KOPT-K1 (cell line): ENCODE results near the gene ACBD4.

Experiments
- H3K27ac ChIP-seq: fragments of 200-600 bp; sonication (generic); 2 replicates; pipeline ENCODE4 v1.5.1; 2016; ENCODE audit warnings: antibody characterized with exemption, mild to moderate bottlenecking, low read depth, low read length; ENCODE audit not compliant: poor library complexity, severe bottlenecking
- H3K36me3 ChIP-seq: fragments of 200-600 bp; sonication (generic); 2 replicates; pipeline ENCODE4 v1.5.1; 2017; ENCODE audit warnings: antibody characterized with exemption, mild to moderate bottlenecking, low read length, moderate library complexity; ENCODE audit not compliant: insufficient read depth
- H3K9me3 ChIP-seq: fragments of 200-600 bp; sonication (generic); 2 replicates; pipeline ENCODE4 v1.5.1; 2017; ENCODE audit warnings: antibody characterized with exemption, low read length, mild to moderate bottlenecking; ENCODE audit not compliant: insufficient read depth, poor library complexity, severe bottlenecking

ACBD4 gene

GRCh38 chr17:45110676-45111611 lies 24.5 kb upstream of the ACBD4 start:
- peaks cover 36% of the 10 kb centered on the region for H3K36me3 ChIP-seq
- H3K9me3 ChIP-seq, result no peaks in the 10 kb centered on the region
- H3K27ac ChIP-seq, result no peak overlapping the region

GRCh38 chr17:45111850-45112249 lies 23.6 kb upstream of the ACBD4 start:
- Histone ChIP-seq H3K27ac (no peak overlapping the region), H3K9me3 (no peaks in the 10 kb centered on the region), H3K36me3 (peaks cover 27% of the 10 kb centered on the region)

- no peak overlapping the region for H3K27ac ChIP-seq
- peaks cover 18% of the 10 kb centered on the region for H3K36me3 ChIP-seq
- no peaks in the 10 kb centered on the region for H3K9me3 ChIP-seq
Observed at GRCh38 chr17:45112559-45113423, 22.7 kb upstream of the ACBD4 start.

GRCh38 chr17:45113424-45113754 lies 22.1 kb upstream of the ACBD4 start:
- Histone ChIP-seq H3K27ac (no peak overlapping the region), H3K9me3 (no peaks in the 10 kb centered on the region), H3K36me3 (peaks cover 12% of the 10 kb centered on the region)

GRCh38 chr17:45114117-45114932 lies 21.2 kb upstream of the ACBD4 start:
- H3K9me3 ChIP-seq, result no peaks in the 10 kb centered on the region
- H3K27ac ChIP-seq, result no peak overlapping the region
- H3K36me3 ChIP-seq, result peaks cover 2% of the 10 kb centered on the region; the same call in 1 of the 2 replicates

DNA sequence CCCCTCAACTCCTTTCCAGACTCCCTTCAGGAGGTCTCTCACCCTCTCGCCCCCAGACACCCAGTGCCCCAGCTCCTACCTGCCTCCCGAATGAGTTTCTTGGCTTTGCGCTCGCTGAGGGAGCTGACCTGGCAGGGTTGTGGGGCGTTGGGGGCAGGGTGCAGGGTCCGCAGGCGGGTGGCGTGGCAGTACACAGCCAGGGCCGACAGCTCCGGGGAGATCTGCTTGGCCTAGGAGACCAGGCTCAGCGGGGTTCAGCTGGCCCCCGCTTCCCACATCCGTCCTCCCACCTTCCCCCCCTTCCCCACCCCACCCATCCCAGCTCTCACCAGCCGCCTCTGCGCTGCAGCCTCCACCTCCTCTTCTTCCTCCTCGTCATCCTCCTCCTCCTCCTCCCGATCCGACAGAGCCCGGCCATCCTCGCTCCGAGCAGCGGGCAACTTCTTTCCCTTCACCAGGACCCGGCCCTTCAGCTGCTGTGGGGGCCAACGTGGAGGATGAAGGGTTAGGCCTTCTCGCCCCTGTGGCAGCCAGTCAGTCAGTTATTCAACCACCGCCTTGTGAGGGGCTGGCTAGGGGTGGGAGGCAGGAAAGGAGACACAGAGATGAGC lies 20.4 kb upstream of the ACBD4 start:
- Histone ChIP-seq H3K36me3 (no peaks in the 10 kb centered on the region), H3K27ac (no peak overlapping the region), H3K9me3 (no peaks in the 10 kb centered on the region)

DNA sequence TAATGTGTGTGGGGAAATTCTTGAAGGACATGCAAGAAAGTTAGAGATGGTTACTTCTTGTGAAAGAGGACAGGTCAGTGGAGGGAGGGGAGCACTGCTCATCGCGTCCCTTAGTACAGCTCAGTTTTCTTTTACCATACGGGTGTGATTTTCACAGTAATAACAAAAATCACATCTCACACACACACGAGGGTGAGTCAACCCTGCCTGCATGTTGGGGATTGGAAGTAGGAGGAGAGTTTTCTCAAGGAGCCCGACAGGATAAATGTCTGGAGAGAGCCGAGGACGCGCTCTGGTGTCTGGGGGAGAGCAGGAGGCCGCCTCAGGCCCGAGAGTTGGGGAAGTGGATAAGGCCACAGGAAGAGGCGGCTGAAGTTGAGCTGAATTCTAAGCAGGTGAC lies 19.6 kb upstream of the ACBD4 start:
- Histone ChIP-seq H3K9me3 (no peaks in the 10 kb centered on the region), H3K27ac (no peak overlapping the region), H3K36me3 (no peaks in the 10 kb centered on the region)

DNA sequence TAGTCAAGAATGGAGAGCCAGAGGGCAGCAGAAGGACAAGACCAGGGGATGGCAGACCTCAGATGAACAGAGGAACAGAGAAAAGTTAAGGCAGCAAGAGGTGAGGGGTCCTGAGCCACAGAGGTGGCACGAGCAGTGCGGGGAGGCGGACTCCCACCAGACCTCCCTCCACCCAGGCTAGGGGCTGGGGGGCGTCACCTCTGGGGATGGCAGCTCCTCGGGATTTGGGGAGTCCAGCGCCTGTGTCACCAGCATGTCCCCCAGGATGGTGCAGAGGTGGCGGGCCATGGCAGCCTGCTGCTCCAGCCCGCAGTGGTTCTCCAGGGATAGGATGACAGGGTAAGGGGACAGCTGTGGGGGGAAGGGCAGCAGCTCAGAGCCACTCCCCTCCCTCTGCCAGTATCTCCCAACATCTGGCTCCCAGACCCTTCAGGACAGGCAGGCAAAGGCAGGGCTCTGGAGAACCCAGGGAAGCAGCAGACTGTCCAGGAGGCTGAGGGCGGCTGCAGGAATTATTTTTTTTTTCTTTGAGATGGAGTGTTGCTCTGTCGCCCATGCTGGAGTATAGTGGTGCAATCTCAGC lies 19.0 kb upstream of the ACBD4 start:
- no peaks in the 10 kb centered on the region for H3K9me3 ChIP-seq
- H3K36me3 ChIP-seq, result no peaks in the 10 kb centered on the region
- H3K27ac ChIP-seq, result no peak overlapping the region

GRCh38 chr17:45117334-45117733 lies 18.2 kb upstream of the ACBD4 start:
- H3K27ac ChIP-seq, result no peak overlapping the region
- H3K36me3 ChIP-seq, result no peaks in the 10 kb centered on the region
- no peaks in the 10 kb centered on the region for H3K9me3 ChIP-seq

DNA sequence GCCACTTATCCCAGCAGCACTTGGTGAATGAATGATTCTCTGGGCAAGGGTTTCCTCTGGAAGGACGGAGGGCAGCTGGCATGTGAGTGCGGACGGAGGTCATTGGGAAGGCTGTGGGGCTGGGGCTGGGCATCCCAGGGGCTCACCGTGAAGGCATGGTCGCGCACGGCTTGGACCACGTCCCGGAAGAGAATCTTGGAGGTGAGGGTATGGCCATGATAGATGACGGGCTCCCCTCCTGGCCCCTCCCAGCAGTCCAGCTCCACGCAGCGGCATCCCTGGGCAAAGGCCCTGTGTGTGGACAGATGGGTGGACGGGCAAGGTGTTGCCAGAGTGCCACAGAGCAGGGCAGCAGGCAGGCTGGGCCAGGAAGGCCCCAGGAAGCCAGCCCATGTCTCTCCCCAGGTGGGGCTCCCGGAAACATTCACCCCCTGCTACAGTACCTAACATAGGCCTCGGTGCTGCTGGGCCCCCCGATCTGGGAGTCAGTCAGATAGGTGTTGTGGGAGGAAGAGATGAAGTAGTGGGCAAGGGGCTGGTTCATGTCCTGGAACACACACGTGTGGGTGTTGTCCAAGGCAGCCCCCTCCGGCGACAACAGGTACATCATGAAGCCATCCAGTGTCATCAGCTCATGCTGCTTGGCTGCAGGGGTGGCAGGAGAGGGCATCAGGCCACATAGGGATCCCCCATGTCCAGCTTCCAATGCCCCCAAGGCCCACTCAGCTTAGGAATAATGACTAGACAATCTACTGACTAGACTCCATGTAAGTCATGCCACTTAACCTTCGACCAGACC lies 17.4 kb upstream of the ACBD4 start:
- no peak overlapping the region for H3K27ac ChIP-seq
- no peaks in the 10 kb centered on the region for H3K9me3 ChIP-seq
- no peaks in the 10 kb centered on the region for H3K36me3 ChIP-seq

GRCh38 chr17:45118691-45119090 lies 16.8 kb upstream of the ACBD4 start:
- no peak overlapping the region for H3K27ac ChIP-seq
- no peaks in the 10 kb centered on the region for H3K9me3 ChIP-seq
- H3K36me3 ChIP-seq, result no peaks in the 10 kb centered on the region

GRCh38 chr17:45119964-45120363 lies 15.5 kb upstream of the ACBD4 start:
- Histone ChIP-seq H3K36me3 (no peaks in the 10 kb centered on the region), H3K9me3 (no peaks in the 10 kb centered on the region), H3K27ac (no peak overlapping the region)

DNA sequence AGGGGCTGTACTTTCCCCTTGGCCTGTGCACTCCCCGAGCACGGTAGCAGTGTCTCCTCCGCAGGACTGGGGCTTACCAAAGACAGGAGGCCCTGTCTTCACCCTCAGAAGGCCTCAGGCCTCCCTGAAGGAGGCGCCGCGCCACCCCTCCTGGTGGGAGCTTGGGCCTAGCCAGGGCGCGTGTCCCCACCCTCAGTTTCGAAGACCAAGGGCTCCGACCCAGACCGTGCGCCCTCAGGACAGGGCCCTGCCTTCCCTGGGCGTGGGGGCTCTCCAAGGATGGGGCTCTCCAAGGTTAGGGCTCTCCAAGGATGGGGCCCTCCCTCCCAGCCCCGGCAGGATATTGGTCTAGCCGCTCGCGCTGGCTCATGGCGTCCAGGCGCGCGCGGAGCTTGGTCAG lies 14.9 kb upstream of the ACBD4 start:
- Histone ChIP-seq H3K27ac (no peak overlapping the region), H3K9me3 (no peaks in the 10 kb centered on the region), H3K36me3 (no peaks in the 10 kb centered on the region)

DNA sequence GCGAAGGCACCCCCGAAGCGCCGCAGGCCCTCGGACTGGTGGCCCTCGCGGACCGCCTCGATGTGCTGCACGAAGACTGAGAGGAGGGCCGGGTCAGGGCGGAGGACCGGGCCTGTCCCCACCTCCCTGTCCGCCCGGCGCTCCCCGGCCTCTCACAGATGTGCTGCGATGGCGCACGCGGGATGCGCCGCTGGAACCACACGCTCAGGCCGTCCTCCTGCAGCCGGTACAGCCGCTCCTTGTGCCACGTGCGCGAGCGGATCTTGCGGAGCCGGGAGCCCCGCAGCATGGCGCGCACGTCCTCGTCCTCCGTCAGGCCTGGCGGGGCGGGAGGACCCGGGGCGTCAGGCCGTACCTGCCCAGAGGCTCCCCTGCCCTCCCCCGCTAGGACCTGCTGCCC lies 14.4 kb upstream of the ACBD4 start:
- Histone ChIP-seq H3K27ac (no peak overlapping the region), H3K9me3 (no peaks in the 10 kb centered on the region), H3K36me3 (no peaks in the 10 kb centered on the region)
